ENCODE data around the gene OXER1.

The OXER1 gene

DNA sequence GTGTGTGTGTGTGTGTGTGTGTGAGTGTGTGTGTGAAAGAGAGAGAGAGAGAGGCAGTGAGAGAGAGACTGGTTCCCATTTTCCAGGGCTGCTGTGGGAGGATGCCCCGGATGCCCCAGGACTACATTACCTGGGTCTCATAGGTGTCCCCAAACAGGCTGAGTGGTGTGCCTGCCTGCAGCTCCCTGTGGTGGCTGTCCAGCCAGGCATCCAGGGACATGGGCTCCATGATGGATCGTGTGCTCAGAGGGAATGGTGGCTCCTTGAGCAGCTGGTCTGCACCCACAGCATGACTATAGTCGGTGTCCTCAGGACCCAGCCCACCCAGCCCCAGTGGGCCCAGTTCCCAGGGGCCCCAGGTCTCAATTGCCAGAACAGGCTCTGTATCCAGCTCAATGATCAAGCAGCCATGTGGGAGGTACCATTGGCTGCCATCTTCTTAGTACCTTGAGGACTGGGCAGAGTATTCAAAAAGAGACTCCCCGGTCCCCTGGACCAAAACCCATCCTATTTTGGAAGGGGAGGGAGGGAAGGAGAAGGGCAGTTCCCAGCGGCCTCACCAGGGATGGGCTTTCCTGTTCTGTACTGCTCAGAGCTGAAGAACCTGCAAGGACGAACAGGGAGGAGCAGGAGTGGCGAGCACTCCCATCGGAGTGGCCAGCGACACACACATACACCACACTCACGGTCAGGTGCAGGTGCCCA, 5.8 kb upstream of the OXER1 start:
- no peak for DNase-seq (ENCODE audit: low spot score)

DNA sequence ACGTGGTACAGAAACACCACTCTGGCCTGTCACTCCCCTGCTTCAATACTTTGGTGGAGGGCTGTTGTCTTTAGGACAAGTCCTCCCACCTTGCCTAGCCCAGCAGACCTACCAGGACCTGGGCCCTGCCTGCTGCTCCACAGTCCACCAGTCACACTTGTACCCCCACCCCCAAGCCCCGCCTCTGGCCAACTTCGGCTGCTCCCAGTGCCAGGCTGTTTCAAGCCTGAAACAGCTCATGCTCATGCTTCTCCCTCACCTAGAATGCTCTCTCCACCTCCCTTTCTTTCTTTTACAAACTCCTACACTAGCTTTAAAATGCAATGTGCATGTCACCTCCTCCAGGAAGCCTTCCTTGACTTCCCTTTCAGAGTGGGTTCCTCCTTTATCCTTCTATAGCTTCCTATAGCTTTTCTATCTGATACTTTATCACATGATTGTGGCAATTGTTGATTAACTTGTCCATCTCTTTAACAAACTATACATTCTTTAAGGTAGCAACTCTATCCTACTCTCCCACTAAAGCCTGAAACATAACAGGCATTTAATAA, 4.8 kb upstream of the OXER1 start:
- no peak for DNase-seq (ENCODE audit: low spot score)

DNA sequence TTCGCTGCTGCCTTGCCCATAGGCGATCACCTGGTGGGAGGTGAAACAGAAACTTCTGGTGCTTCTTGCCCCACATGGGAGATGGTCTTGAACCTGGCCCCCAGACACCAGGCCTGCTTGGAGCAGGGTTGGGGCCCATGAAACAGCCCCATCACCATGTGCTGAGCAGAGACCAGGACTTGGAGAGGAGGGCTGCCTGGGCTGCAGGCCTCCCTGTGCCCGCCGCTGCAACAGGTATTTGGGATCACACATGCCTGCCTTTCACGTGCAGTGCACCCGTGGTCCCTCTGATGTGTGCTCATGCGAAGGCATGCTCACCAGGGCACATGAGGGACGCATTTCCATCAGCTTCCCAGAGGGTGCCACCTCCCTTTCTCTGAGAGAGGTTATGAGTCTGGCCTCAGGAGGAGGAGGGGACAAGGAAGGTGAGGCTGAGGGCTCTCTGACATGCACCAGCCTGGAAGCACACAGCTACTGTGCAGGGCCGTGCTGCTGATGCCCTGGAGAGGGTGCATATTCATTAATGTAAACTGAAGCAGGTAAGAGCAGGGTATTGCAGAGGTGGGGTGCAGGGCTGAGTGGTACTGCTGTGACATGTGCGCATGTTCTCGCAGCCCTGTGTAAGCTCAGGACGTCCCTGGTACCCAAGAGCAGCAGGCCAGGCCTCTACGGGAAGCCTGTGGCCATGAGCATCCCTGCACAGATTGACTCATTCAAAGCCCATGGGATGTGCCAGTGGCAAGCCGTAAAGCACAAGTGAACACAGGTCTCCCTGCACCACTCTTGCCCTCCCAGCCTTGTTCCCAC, 4.2 kb upstream of the OXER1 start:
- no peak for DNase-seq (ENCODE audit: low spot score)

DNA sequence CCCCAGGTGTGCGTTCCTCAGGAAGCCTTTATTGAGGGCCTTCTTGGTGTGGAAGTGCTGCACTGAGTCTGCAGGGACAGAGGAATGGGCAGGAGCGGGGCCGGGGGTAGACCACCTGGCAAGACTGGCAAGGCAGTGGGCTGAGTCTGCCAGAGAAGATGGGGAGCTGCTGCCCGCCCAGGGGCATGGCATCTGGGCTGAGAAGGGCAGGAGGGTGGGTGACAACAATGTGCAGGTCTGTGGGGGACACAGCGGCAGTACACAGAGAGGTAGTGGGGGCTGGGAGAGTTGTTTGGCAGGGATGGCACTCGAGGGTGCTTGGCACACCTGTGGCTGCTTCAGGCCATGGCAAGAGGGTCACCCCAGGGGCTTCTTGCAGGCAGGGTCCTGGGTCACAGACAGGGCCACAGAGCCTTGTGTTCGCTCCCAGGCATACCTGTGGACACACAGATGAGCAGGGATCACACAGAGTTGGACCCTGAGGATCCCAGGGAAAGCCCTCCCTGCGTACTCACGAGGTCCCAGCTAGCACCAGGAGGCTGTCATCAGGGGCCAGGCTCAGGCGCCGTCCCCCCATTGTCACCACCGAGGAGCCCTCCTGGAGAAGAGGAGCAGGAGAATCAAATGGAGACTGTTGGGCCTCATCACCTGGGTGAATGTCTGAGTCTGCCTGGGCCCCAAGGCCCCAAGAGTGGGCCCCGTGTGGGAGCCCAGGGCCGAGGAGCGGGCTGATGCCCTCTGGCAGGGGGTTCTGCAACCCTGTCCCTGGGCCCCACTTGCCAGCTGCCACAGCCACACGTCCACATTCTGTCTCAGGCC, 3.4 kb upstream of the OXER1 start:
- DNase-seq (ENCODE audit: low spot score) = no peak

DNA sequence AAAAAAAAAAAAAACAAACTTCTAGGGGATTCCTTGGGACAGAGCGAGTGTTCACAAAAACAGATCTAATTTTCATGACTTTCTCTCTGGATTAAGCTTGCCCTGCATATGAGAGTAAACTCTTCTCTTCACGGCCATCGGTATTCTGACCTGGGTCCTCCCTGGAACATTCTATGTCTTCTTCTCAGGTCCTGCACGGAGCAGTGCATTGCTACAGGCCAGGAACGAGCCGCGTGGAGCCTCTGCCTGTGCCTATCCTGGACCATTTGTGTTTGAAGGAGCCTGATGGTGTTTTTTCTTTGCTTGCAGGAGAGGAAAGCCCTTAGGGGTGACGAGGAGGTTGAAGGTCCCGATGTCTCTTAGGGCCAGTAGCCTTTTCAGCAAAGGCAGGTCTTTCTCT, 1.8 kb upstream of the OXER1 start:
- no peak for DNase-seq (ENCODE audit: low spot score)

DNA sequence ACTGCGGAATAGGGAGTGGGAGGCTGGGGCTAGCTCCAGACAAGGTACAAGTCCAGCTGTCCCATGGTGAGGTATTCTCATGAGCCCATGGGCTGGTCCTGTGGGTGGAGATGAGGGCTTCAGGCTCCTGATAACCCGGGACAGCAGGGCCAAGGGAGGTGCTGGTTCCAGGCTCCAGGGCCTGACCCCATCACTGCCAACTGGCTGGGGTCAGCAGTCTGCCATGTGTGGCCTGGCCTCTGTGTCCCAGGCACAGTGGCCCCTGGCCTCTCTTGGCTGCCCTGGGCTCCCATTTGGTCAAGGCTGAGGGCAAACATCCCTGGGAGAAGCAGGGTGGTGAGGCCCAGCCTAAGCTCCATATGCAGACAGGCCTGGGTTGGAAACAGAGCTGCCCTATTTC, 966 bp upstream of the OXER1 start:
- DNase-seq (ENCODE audit: low spot score) = no peak

DNA sequence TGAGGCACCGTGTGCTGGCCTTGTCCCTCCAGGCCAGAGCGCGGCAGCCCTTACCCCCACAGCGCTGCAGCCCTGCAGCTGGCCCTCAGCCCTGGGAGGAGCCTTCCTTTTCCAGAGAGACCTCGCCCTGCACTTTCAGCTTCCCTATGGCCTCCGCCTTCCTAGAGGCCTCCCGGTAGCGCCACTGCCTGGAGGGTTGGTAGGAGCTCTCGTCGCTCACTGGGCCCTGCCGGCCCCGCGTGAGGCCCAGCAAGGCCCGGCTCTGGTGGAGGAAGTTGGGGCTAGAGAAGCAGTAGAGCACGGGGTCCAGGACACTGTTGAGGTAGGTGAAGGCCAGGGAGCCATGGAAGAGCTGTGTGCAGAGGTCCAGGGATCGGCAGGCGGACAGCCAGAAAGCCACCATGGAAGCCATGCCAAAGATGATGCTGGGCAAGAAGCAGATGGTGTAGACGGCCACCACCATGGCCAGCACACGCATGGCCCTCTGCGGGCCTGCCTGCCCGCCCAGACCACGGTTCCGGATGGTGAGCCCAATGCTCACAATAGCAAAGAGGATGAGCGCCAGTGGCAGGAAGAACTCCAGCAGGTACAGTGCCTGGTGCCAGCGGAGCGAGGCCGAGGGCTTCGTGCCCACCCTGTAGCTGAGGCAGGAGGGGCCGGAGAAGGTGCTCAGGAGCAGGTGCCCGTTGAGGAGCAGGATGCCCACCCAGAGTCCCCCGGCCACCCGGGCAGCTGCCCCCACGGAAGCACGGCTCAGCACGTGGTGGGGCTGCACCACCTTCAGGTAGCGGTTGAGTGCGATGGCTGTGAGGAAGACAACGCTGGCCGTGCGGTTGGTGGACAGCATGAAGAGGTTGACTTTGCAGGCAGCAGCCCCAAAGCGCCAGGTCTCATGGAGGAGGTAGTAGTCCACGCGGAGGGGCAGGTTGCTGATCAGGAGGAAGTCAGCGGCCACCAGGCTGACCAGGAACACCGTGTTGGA, 821 bp downstream of the OXER1 start:
- no peak for DNase-seq (ENCODE audit: low spot score)

DNA sequence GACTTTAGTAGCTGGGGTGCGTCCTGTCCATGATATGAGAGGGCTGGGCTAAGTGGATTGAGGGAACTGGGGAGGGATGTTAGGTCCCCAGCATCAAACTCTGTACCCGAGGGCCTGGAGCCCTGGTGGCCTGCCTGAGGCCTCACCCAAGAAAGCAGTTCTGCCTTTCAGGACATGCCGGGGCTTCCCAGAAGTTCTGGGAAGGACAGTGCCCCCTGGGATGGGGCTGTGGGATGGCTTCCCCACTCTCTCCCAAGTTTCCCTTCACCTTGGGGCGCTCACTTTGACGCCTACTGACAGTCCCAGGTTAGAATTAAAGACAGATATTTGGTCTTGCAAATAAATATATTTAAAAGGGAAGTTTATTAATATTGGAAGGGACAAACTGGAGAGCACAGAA, 1.8 kb downstream of the OXER1 start:
- DNase-seq (ENCODE audit: low spot score) = no peak

DNA sequence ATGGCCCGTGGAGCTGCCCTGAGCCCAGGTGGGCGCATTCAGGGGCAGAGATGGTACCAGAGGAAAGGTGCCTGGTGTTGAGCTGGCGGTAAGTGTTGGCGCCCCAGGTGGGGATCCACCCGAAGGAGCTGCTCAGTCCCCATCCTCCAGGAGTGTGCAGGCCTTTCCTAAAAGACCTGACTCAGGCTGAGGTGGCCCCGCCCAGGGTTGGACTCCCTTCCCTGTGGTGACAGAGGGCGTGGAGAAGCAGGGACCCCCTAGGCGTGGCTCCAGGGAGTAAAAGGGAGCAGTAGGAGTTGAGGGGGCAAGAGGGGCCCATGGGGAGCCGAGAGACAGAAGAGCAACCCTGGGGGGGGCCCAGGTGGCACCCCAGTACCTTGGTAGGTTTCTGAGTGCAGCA, 2.4 kb downstream of the OXER1 start:
- no peak for DNase-seq (ENCODE audit: low spot score)

DNA sequence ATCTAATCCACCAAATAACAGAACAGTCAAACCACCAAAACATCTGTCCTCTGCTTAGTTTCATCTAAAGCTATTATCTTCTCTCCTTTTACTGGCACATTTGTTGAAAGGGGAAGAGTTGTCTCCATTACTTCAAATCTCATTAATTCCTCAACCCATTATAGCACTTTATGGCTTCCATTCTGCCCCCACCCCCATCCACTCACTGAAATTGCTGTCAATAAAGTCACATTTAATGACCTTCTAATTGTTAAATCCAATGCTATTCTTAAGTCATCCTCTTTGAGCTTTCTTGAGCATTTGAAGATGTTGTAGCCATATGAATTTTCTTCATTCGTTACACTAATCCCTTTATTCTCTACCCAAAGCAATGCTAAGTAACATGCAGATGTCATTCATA, 5.2 kb downstream of the OXER1 start:
- DNase-seq (ENCODE audit: low spot score) = no peak

DNA sequence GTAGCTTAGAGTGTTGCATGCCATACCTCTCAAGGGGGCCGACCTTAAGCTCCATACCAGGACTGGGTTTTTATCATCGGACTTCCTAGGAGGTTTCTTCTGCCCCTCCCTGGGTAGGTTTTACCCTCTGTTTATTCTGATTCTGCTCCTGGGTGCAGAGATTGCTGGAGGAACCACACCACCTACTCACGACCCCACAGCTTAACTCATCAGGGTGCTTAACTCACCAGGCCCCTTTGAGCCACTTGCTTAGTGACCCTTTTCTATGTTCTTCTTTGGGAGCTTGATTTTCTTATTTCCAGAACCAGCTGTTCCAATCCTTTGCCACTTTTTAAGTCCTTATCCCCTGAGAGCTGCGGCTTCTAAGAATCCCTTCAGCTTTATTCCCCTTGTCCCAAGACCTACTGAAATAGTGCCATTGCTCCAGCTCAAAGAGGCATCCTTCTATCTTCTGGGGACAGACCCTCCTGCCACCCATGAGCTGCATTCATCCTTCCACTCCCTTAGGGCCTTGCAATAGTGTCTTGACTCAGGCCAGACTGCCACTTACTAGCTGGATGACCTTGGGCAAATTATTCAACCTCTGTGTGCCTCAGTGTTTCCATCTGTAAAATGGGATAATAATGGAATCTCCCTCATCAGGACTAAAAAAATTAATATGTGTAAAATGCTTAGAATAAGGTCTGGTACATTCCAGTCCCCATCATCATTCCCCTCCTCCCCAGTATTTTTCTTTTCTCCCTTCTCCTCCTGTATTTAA, 5.8 kb downstream of the OXER1 start:
- DNase-seq (ENCODE audit: low spot score) = no peak

DNA sequence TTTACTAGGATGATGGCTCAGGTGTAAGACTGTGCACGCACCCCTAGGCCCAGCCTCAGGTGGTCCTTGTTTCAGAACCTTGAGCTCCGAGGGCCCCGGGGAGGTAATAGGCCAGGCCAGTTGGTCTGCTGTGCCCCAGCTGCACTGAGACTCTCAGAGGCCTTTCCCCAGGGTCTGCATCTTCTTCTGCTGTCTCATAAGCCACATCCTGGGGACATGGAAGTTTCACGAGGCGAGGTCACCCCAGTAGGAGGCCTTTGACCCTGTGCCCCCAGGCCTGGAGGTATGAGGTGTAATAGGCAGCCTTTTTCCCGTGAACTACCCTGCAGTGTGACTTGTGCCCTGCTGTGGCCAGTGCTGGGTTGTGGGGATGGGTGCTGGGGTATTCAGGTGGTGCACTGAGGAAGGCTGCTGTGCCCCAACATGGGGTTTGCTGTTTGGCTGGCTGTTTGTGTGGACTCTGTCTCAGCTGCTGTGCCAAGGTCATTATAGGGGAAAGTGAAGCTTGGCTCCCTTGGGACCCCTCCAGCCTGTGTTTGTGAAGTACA, 6.9 kb downstream of the OXER1 start:
- DNase-seq (ENCODE audit: low spot score) = no peak

DNA sequence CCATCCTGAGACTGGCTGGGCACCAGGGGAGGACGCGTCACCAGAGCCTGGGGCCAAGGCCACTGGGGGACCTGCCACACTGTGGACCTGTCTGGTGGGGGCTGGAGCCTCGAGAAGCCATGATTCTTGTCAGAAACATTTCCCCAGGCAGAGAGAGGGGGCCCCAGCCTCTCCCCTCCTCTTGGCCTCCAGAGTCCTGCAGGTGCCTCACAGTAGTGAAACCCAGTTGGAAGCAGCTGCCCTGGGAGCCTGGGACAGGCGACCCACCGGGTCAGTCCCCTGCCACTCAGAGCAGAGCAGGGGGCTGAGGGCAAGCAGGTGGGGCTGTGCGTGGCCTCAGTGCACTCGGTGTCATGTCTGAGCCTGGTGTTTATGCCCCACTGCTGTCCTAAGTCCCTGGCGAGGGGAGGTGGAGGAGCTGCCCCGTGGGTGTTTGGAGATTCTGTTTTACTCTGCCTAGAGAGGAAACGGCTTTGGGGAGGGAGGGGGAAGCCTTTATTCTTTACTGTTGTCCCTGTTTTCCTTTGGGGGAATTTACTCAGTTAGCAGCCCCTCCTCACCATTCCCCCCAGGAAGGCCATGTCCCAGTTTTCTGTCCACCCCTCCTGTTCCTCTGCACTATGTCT, 7.7 kb downstream of the OXER1 start:
- no peak for DNase-seq (ENCODE audit: low spot score)

DNA sequence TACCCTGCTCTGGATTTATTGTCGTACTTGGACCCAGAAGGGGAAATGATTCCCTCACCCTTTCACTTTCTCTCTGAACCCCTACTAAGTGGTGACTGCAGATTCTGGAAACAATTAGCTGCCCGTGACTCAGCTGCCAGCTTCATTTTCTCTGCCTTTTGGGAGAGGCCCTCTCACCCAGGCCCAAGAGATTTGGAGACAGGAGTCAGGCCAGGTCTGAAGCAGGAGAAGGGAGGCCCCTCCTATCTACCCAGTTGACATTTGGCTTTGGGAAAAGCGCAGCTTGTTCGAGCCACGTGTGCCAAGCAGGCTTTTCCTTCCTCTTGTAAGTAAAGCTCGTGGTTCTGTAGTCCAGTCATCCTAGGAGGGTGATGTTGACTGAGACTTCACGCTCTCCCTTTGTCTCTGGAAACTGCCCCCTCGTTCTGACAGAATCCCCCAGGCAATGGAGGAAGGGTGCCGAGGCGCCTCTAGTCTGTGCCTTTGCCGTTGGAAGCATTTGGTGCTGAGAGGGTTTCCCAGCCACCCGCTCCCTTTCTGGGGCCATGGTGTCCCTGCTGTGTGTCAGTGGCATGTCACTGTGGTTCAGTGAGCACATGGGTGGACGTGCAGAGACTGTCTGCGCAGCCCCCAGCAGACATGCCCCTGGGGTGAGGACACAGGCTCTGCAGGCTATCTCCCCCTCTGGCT, 8.6 kb downstream of the OXER1 start:
- DNase-seq (ENCODE audit: low spot score) = no peak

DNA sequence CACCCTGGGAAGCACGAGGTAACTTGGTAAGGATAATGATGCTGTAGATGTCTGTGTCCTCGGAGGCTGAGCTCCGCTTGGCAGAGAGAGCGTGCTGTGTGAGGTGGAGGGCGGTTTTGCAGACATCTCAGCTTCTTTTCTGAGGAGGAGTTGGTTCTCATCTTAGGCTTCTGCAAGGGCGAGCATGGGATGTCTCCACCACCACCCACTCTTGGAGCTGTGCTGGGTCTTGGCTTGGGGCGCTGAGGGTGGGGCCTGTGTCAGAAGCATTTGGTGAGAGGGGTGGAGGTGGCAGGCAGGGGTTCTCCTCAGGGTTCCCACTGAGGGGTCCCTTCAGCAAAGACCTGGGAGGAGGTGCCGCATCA, 9.2 kb downstream of the OXER1 start:
- no peak for DNase-seq (ENCODE audit: low spot score)

DNA sequence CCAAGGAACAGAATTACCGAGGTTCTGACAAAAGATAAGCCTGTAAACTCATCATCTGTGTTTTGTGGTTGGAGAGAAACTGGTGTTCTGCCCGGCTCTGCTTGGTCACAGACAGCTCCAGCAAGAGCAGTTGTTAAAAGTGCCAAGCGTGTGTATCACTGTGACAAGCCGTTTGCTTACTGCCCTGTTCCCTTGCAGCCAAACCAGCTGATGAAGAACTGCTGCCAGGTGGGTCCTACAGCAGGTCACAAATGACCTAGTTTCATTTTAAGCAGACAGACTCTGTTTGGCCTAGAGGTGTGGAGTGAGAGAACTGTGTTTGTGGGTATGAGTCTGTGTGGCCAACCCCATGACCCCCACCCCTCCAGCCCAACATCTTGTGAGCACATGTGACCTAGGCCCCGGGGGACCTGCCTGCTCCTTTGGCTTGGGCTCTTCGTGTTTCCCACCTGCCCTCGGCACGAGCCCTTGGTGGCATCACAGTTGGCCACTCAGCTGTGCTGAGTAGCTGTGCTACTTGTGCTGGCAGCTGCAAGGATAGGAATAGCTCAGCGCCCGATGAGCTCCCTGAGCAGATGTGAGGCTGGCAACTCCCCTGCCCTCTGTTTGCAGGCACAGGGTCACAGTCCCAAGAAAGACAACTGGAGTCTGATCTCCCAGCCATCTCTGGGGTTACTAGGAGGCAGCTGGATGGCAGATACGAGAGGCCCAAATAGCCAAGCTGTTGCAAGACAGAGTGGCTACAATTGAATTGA, 9.7 kb downstream of the OXER1 start:
- DNase-seq (ENCODE audit: low spot score) = peak; percentile 77

DNA sequence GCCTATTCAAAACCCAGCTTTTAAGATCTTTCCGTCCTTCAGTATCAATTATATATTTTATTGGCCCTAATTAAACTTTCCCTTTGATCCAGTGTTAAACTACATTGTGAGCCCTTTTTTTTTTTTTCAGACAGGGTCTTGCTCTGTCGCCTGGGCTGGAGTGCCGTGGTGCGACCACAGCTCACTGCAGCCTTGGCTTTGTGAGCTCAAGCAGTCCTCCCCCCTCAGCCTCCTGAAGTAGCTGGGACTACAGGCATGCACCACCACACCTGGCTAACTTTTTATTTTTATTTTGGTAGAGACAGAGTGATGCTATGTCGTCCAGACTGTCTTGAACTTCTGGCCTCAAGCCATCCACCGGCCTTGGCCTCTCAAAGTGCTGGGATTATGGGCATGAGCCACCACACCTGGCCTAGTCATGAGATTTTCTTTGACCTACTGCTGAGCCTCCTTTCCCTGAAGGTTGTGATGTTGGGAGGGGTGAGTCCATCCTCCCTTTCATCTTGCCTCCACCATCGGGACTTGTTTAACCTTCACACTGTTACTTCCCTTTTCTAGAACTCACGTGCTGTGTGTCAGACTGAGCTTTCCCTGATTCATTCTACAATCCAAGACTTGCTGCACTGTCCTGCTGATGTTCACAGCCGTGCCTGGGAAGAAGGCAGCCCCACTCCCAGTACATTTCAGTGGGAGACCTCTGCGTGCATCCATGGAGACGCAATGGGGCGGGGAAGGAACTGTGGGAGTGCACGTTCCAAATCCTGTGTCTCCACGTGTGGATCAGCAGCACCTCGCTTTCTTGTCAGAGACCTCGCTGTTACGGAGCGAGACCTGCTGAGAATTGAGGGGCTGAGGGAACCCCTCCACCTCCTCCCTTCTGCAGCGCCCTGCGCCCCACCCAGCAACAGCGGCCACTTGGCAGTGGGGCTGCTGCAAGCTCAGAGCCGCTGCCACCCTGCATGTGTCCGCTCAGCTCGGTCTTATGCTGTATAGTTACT, 10.8 kb downstream of the OXER1 start:
- no peak for DNase-seq (ENCODE audit: low spot score)
